HFF-Myc (cell line): ENCODE results near the gene FARP2.
A peak's percentile ranks its signal among the peaks of the same experiment; 100 is the strongest.

ENCODE experiments used
- DNase-seq: peaks from one replicate; pipeline ENCODE4 v3.0.0-alpha.2; 2011; ENCODE audit warnings: low read depth; ENCODE audit errors: extremely low read depth
- H3K4me3 ChIP-seq: replicated peaks from 2 replicates; pipeline ENCODE4 v1.5.1; 2011; ENCODE audit warnings: low read depth, mild to moderate bottlenecking, control low read depth, low read length
- CTCF ChIP-seq: IDR thresholded peaks from 2 replicates; pipeline ENCODE4 v1.5.1; 2012; ENCODE audit warnings: mild to moderate bottlenecking, low read depth, low read length, control low read depth; ENCODE audit errors: missing control alignments

Gene FARP2

GRCh38 chr2:241507430-241508239 lies 151.6 kb downstream of the FARP2 start:
- TF ChIP-seq CTCF, result no peak
- no peak for DNase-seq
- H3K4me3 ChIP-seq, result peak overlapping the region; percentile 92

- DNase-seq, result peak; percentile 90
- peak within 1 kb of the TSS; percentile 92 for H3K4me3 ChIP-seq
- TF ChIP-seq CTCF, result no peak
These were observed 152.4 kb downstream of the FARP2 start, which contains the start of gene STK25 for GRCh38 chr2:241508240-241509154. TSS of gene STK25 (minus strand) at chr2:241508584. CDS start at chr2:241508035, 549 bp downstream.

DNA sequence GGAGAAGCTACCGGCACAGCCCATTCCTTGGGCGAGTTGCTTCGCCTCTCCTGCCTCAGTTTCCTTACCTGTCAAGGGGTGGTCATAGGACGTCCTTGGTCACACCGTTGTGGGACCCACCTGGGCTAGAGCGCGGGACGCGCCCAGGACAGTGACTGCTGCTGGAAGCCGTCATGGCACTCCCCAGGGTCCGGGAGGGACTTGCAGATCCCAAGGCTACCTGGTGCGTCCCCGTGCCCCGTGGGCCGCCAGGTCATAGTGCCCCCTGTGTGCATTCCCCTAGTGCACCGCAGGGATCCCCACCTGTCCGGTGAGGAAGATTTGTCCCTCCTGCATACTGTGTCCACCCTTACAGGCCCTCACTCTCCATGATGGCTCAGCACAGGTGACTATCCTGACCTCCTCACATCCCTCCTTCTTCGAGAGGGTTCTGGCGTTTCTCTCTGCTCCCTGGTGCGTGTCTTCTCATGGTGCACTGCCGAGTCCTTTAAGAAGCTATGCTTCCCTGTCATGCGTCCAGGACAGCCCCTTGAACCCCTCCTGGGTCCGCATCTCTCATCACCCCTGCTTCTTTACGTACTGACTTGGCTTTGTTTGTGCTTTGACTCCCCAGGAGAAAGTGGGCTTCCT lies 153.2 kb downstream of the FARP2 start:
- TF ChIP-seq CTCF, result no peak
- no peak for DNase-seq
- peak overlapping the region; percentile 92 for H3K4me3 ChIP-seq

GRCh38 chr2:241511091-241511741 lies 155.1 kb downstream of the FARP2 start:
- H3K4me3 ChIP-seq, result no peak overlapping the region
- TF ChIP-seq CTCF, result no peak
- no peak for DNase-seq

DNA sequence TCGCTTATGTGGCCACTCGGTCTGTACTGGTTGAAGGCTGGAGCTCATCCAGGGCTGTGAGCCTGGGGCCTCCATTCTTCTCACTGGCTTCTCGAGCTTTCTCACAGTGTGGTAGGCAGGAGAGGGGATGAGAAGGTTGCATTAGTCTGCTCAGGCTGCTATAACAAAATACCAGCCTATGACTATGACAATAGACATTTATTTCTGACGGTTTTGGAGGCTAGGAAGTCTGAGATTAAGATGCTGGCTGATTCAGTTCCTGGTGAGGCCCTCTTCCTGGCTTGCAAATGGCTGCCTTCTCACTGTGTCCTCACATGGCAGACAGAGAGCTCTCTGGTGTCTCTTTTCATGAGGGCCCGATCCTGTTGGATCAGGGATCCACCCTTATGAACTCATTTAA lies 158.5 kb downstream of the FARP2 start:
- DNase-seq, result no peak
- H3K4me3 ChIP-seq, result no peak overlapping the region
- TF ChIP-seq CTCF, result no peak

DNA sequence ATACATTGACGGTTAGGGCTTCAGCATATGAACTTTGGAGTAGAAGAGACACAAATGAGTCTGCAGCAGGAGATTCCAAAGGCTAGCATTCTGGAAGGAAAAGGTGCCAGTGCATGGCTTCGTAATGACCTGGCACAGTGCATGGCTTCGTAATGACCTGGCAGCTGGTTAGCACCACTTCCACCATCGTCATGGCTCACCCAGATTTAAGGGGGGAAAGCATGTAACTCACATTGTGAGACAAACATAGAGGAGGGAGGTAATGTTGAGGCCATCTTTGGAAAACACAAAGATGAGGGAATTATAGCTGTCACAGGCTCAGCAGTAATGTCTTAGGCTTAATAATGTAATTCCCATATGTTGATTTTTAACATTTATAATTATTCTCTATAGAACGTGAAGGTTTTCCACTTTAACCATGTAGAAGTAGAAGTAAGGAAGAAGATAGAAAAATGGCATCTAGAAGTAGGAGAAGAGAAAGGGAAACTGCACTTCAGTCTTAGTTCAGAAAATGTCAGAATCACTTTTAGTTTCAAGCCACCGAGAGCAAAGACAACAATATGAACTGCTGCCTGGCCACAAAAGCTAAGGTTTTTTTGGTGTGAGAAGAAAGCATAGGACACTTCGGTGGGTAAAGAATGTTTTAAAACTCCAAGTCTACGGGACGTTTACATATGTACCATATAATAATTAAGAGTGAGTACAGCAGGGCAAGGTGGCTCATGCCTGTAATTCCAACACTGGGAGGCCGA lies 159.1 kb downstream of the FARP2 start:
- H3K4me3 ChIP-seq, result no peak overlapping the region

More for the DNA sequence above, 159.1 kb downstream of the FARP2 start:
- no peak for DNase-seq
- TF ChIP-seq CTCF, result no peak
